PC-9 (cell line): ENCODE results near the gene ALKBH7.

Experiments
- EZH2 ChIP-seq: fragments of 200-600 bp; sonication (generic); IDR thresholded peaks from 2 replicates; pipeline ENCODE4 v1.8.0; 2017; ENCODE audit warnings: antibody characterized with exemption, low read depth
- TF ChIP-seq, protein P1 (sequence below): fragments of 200-600 bp; sonication (generic); conservative IDR thresholded peaks from 2 replicates; pipeline ENCODE4 v1.6.1; 2017; ENCODE audit warnings: mixed run types, antibody characterized with exemption, mild to moderate bottlenecking, moderate library complexity

DNA sequence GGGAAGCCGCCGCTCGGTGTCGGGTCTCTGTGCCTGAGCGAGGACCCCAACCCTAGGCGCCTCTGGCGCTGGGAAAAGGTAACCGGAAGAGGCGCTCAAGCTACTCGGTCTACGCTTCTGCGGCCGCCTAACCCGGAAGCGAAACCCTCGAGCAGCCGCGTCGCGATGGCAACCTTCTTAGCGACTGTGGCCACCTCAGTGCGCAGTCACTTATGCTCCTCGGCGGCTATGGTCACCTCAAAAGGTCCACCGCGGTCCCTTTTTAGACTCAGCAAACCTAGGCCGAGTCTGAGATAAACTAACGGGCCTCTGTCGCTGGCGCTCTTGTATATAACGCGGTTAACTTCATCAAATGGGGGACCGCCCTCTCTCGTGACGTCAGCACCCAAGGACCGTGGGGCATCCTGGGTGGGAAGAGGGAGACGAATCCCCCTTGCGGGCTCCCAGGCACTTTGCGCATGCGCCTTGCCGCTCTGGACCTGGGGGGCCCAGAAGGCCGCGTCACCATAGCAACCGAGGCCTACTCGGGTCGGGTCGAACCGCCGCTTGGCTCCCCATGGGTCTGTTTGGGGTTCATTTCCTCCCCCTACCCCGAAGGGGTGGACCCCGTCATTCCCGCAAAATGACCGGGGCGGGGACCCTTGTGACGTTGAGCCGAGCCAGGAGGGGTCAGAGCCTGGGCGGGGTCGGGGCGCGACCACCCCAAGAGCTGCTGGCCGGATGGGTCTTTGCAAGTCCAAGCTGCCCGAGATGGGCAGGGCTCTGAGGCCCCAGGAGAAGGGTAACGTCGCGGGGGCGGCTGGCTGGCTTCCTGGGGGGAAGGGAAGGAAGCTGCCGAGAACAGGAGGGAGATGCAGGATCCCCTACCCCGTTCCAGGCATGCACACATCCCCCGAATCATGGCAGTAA lies 20.7 kb downstream of the ALKBH7 start, which contains the start of gene GTF2F1:
- TF ChIP-seq, protein P1, sequence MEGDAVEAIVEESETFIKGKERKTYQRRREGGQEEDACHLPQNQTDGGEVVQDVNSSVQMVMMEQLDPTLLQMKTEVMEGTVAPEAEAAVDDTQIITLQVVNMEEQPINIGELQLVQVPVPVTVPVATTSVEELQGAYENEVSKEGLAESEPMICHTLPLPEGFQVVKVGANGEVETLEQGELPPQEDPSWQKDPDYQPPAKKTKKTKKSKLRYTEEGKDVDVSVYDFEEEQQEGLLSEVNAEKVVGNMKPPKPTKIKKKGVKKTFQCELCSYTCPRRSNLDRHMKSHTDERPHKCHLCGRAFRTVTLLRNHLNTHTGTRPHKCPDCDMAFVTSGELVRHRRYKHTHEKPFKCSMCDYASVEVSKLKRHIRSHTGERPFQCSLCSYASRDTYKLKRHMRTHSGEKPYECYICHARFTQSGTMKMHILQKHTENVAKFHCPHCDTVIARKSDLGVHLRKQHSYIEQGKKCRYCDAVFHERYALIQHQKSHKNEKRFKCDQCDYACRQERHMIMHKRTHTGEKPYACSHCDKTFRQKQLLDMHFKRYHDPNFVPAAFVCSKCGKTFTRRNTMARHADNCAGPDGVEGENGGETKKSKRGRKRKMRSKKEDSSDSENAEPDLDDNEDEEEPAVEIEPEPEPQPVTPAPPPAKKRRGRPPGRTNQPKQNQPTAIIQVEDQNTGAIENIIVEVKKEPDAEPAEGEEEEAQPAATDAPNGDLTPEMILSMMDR = no peak
- TF ChIP-seq EZH2 = no peak
